Naive B cell (primary cell): ENCODE data around the gene AP2S1. TPM values are rescaled to one million over a fixed set of nuclear protein-coding genes. Genes with fewer than 3 reads are reported as not detected.

Experiments used
- ATAC-seq, 2 donors: fragments of 150-1000 bp; cut with Tn5 transposase; 2 replicates each; pipeline ENCODE4 v1.10.0; 2021; ENCODE audit warnings: low read depth in 2 of 2, mild to moderate bottlenecking in 2 of 2, moderate library complexity in 2 of 2
- DNase-seq: peaks from one replicate; pipeline ENCODE4 v3.0.0; 2022
- H3K27ac Mint-ChIP-seq, 6 donors: one replicate each; pipeline ENCODE4 v1.8.0; 2020 to 2022; ENCODE audit warnings: mild to moderate bottlenecking in 6 of 6, mixed read lengths in 6 of 6, moderate library complexity in 5 of 6, inconsistent platforms in 2 of 6
- H3K27me3 Mint-ChIP-seq, 3 donors: one replicate each; pipeline ENCODE4 v1.8.0; 2021 to 2022; ENCODE audit warnings: mixed read lengths in 3 of 3, mild to moderate bottlenecking in 1 of 3
- H3K36me3 Mint-ChIP-seq, 2 donors: one replicate each; pipeline ENCODE4 v1.8.0; 2020 to 2022; ENCODE audit warnings: mixed read lengths in 2 of 2, inconsistent platforms in 1 of 2, mild to moderate bottlenecking in 1 of 2
- H3K4me1 Mint-ChIP-seq, 3 donors: one replicate each; pipeline ENCODE4 v1.8.0; 2020 to 2022; ENCODE audit warnings: mixed read lengths in 3 of 3, inconsistent platforms in 1 of 3, mild to moderate bottlenecking in 1 of 3, moderate library complexity in 1 of 3
- H3K4me3 Mint-ChIP-seq, 8 donors: one replicate each; pipeline ENCODE4 v1.8.0; 2020 to 2022; ENCODE audit warnings: mild to moderate bottlenecking in 8 of 8, mixed read lengths in 8 of 8, moderate library complexity in 8 of 8, inconsistent platforms in 2 of 8
- H3K9me3 Mint-ChIP-seq, 7 donors: one replicate each; pipeline ENCODE4 v1.8.0; 2020 to 2022; ENCODE audit warnings: mixed read lengths in 7 of 7, mild to moderate bottlenecking in 5 of 7, inconsistent platforms in 2 of 7, moderate library complexity in 1 of 7
- polyA plus RNA-seq, 6 donors: library from polyadenylated mRNA; unstranded; fragments of 300-500 nt; fragmentation: Illumina TruSeq; gene quantifications; one replicate each; pipeline ENCODE4 v1.2.3, GENCODE V29; 2021; ENCODE audit warnings: low read depth in 6 of 6

Gene AP2S1
- polyA plus RNA-seq, 6 donors from 2014 or later: 54.8 to 67.6 (median 56.7) TPM

GRCh38 chr19:46798713-46799112 is 51.9 kb downstream of the AP2S1 start:
- H3K36me3 Mint-ChIP-seq: no peaks in the 10 kb centered on the region
- H3K27me3 Mint-ChIP-seq: peaks cover 0 to 4% (median 0%) of the 10 kb centered on the region in 3 donors
- no peak overlapping the region for H3K4me3 Mint-ChIP-seq
- no peak for ATAC-seq
- H3K27ac Mint-ChIP-seq: no peak overlapping the region
- DNase-seq: no peak
- H3K9me3 Mint-ChIP-seq: no peaks in the 10 kb centered on the region
- peaks cover 0 to 2% (median 0%) of the 10 kb centered on the region in 3 donors for H3K4me1 Mint-ChIP-seq

GRCh38 chr19:46797881-46798280 is 52.8 kb downstream of the AP2S1 start:
- no peak for ATAC-seq
- Mint-ChIP-seq H3K36me3 (no peaks in the 10 kb centered on the region), H3K4me3 (no peak overlapping the region)

GRCh38 chr19:46791944-46792343 is 58.7 kb downstream of the AP2S1 start:
- no peaks in the 10 kb centered on the region for H3K36me3 Mint-ChIP-seq
- peaks cover 12 to 26% (median 21%) of the 10 kb centered on the region in 3 donors for H3K4me1 Mint-ChIP-seq
- H3K9me3 Mint-ChIP-seq: no peaks in the 10 kb centered on the region
- peak in 1 of 2 donors; percentile 8 for ATAC-seq
- peak overlapping the region in 1 of 8 donors; percentile 24 for H3K4me3 Mint-ChIP-seq
- DNase-seq: no peak
- no peaks in the 10 kb centered on the region for H3K27me3 Mint-ChIP-seq
- peak overlapping the region in 1 of 6 donors; percentile 70 for H3K27ac Mint-ChIP-seq

More at GRCh38 chr19:46797881-46798280, 52.8 kb downstream of the AP2S1 start:
- H3K9me3 Mint-ChIP-seq: no peaks in the 10 kb centered on the region
- DNase-seq: no peak
- no peak overlapping the region for H3K27ac Mint-ChIP-seq
- H3K4me1 Mint-ChIP-seq: peaks cover 0 to 2% (median 0%) of the 10 kb centered on the region in 3 donors
- H3K27me3 Mint-ChIP-seq: peaks cover 0 to 4% (median 0%) of the 10 kb centered on the region in 3 donors

GRCh38 chr19:46789371-46789770 is 61.3 kb downstream of the AP2S1 start:
- peak overlapping the region in 5 of 8 donors; percentile 29 to 98 (median 92) for H3K4me3 Mint-ChIP-seq
- no peaks in the 10 kb centered on the region for H3K27me3 Mint-ChIP-seq
- no peak for DNase-seq
- no peak for ATAC-seq
- no peaks in the 10 kb centered on the region for H3K36me3 Mint-ChIP-seq
- peaks cover 35 to 52% (median 47%) of the 10 kb centered on the region in 3 donors for H3K4me1 Mint-ChIP-seq
- no peaks in the 10 kb centered on the region for H3K9me3 Mint-ChIP-seq
- no peak overlapping the region for H3K27ac Mint-ChIP-seq

GRCh38 chr19:46788968-46789338 is 61.7 kb downstream of the AP2S1 start:
- Mint-ChIP-seq H3K4me3 (peak overlapping the region; percentile 75 to 98 (median 95)), H3K36me3 (no peaks in the 10 kb centered on the region), H3K27ac (peak overlapping the region in 3 of 6 donors; percentile 16 to 89 (median 60)), H3K9me3 (no peaks in the 10 kb centered on the region), H3K27me3 (no peaks in the 10 kb centered on the region), H3K4me1 (peaks cover 39 to 56% (median 51%) of the 10 kb centered on the region in 3 donors)
- ATAC-seq (no peak), DNase-seq (no peak)

- ATAC-seq (peak; percentile 87 to 90), DNase-seq (peak; percentile 95)
- Mint-ChIP-seq H3K36me3 (no peaks in the 10 kb centered on the region), H3K27ac (peak within 1 kb of the TSS; percentile 36 to 94 (median 89)), H3K27me3 (no peaks in the 10 kb centered on the region), H3K4me1 (peaks cover 45 to 60% (median 57%) of the 10 kb centered on the region in 3 donors), H3K4me3 (peak within 1 kb of the TSS; percentile 92 to 98 (median 95)), H3K9me3 (no peaks in the 10 kb centered on the region)
Measured at GRCh38 chr19:46788262-46788967, 62.2 kb downstream of the AP2S1 start, which contains the start of gene SLC1A5. SLC1A5 (minus strand) TSS chr19:46788594; CDS start chr19:46787965, 629 bp downstream.

Other genes with a start within 250 kb of the AP2S1 start
- 100 to 1,000 TPM; 106 to 118 (median 112) TPM for gene CALM3, start 249.5 kb downstream of the AP2S1 start, polyA plus RNA-seq
- 1 to 10 TPM in 5 of 6 donors, not detected in 1; 1.3 to 4.5 (median 1.9) TPM for gene PTGIR, start 225.8 kb downstream of the AP2S1 start, polyA plus RNA-seq
- gene GNG8, start 214.6 kb downstream of the AP2S1 start, polyA plus RNA-seq: 10 to 100 TPM in 2 of 6 donors, not detected in 4; 14.1 to 16.1 TPM
- gene DACT3, start 189.7 kb downstream of the AP2S1 start, polyA plus RNA-seq: under 1 TPM in 2 of 6 donors, not detected in 4; 0.11 to 0.30 TPM
- gene PRKD2, start 133.7 kb downstream of the AP2S1 start, polyA plus RNA-seq: 100 to 1,000 TPM in 1 of 6 donors, 10 to 100 TPM in 5; 66.7 to 156 (median 72.6) TPM
- 10 to 100 TPM in 1 of 6 donors, 1 to 10 TPM in 5; 2.0 to 10.1 (median 6.0) TPM for gene FKRP, start 104.8 kb downstream of the AP2S1 start, polyA plus RNA-seq
- gene STRN4, start 104.4 kb downstream of the AP2S1 start, polyA plus RNA-seq: 10 to 100 TPM in 5 of 6 donors, 1 to 10 TPM in 1; 6.0 to 38.0 (median 15.5) TPM
- 10 to 100 TPM in 2 of 6 donors, 1 to 10 TPM in 4; 4.9 to 12.1 (median 7.9) TPM for gene SLC1A5, start 62.3 kb downstream of the AP2S1 start, polyA plus RNA-seq
- 1 to 10 TPM in 5 of 6 donors, not detected in 1; 1.6 to 5.9 (median 2.0) TPM for gene ARHGAP35, start 10.2 kb upstream of the AP2S1 start, polyA plus RNA-seq
- under 1 TPM in 4 of 6 donors, not detected in 2; 0.19 to 0.61 (median 0.40) TPM for gene NPAS1, start 169.0 kb upstream of the AP2S1 start, polyA plus RNA-seq
- gene TMEM160, start 197.8 kb upstream of the AP2S1 start, polyA plus RNA-seq: 100 to 1,000 TPM in 5 of 6 donors, 10 to 100 TPM in 1; 84.6 to 148 (median 123) TPM